ENCODE measurements around the gene LSR.
"Not testable (repeated sequence)": the region's sequence is repeated elsewhere in the genome, so short reads cannot be mapped to it uniquely, and the experiment has no call there.

Gene LSR

DNA sequence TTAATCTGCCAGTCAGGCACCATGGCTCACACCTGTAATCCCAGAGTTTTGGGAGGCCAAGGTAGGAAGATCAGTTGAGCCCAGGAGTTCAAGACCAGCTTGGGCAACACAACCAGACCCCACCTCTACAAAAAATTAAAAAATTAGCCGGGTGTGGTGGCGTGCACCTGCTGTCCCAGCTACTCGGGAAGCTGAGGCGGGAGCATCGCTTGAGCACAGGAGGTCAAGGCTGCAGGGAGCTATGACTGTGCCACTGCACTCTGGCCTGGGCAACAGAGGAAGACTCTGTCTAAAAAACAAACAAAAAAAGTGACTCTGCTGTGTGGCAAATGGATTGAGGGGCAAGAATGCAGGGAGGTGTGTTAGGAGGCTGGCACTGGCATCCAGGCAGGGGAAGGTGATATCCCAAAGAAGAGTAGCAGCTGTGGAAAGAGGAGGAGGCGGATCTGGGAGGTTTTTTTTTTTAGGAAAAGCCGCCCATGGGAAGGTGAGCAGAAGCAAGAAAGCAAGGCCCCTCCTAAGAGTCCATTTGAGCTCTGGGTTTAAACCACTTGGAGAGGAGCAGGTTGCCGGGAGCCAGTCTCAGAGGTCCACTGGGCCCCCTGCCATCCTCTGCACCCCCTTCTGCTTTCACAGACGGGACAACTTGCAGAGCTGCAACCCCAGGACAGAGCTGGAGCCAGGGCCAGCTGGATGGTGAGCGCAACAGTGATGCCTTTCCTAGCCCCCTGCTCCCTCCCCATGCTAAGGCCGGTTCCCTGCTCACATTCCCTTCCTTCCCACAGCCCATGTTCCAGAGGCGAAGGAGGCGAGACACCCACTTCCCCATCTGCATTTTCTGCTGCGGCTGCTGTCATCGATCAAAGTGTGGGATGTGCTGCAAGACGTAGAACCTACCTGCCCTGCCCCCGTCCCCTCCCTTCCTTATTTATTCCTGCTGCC is 35.6 kb downstream of the LSR start:
- no peak for DNase-seq (ENCODE audit: extremely low read depth in 1 of 2, low read depth in 1 of 2)

DNA sequence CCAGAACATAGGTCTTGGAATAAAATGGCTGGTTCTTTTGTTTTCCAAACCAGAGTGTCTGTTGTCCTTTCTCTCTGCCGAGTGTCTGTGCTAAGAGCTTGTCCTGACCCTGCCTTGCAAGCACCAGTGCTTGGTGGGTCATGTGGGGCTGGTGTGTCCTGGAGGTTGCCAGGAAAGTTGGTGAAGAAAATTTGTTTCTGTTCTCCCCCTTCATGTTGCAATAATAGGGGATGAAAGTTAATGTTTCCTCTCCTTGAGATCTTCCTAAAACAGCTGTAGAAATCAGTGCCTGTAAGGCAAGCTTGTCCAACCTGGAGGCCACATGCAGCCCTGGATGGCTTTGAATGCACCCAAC is 36.3 kb downstream of the LSR start:
- DNase-seq (ENCODE audit: extremely low read depth in 1 of 2, low read depth in 1 of 2) = no peak

DNA sequence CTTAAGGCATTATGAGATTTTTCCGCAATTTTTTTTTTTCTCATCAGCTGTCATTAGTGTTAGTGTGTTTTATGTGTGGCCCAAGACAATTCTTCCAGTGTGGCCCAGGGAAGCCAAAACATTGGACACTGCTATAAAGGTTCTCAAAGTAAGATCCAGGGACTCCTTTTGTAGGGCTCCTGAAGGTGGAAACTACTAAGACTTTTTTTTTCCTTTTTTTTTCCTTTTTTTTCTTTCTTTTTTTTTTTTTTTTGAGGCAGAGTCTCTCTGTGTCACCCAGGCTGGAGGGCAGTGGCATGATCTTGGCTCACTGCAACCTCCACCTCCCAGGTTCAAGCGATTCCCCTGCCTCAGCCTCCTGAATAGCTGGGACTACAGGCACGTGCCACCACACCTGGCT is 36.7 kb downstream of the LSR start:
- not testable (repeated sequence) for DNase-seq (ENCODE audit: extremely low read depth in 1 of 2, low read depth in 1 of 2)

DNA sequence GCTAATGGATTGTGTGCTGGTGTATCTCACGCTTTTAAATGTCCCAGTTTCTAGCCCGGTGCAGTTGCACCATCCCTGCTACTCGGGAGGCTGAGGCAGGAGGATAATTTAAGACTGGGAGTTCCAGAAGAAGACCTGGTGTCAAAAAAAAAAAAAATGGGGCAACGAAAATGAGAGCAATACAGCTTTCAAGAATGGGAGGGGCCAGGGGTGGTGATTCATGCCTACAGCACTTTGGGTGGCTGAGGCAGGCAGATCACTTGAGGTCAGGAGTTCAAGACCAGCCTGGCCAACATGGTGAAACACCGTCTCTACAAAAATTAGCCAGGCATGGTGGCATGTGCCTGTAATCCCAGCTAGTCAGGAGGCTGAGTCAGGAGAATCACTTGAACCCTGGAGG is 37.3 kb downstream of the LSR start:
- not testable (repeated sequence) for DNase-seq (ENCODE audit: extremely low read depth in 1 of 2, low read depth in 1 of 2)

DNA sequence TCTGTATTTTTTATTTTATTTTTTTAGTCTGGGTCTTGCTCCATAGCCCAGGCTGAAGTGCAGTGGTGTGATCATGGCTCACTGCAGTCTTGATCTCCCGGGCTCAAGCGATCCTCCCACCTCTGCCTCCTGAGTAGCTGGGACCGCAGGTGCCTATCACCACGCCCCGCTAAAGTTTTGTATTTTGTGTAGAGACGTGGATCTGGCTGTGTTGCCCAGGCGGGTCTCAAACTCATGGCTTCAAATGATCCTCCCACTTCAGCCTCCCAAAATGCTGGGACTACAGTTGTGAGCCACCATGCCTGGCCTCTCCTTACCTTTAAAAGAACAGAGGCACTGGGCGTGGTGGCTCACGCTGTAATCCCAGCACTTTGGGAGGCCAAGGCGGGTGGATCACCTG is 38.9 kb downstream of the LSR start:
- no peak for DNase-seq (ENCODE audit: extremely low read depth in 1 of 2, low read depth in 1 of 2)

DNA sequence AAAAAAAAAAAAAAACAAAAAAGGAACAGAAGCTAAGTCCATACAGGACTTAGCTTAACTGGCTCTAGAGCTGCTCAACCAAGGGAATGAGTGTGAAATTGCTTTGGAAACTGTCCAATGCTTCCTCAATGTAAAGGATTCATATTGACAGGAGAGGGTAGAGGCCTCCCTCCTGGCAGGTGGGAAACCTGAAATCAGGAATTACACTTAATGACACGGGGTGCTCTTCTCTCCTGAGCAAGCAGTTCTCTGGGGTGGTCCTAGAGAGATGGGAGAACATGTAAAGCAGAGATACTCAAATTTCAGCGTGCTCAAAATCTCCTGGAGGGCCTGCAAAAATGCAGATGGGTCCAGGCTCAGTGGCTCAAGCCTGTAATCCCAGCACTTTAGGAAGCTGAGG is 39.5 kb downstream of the LSR start:
- no peak for DNase-seq (ENCODE audit: extremely low read depth in 1 of 2, low read depth in 1 of 2)

DNA sequence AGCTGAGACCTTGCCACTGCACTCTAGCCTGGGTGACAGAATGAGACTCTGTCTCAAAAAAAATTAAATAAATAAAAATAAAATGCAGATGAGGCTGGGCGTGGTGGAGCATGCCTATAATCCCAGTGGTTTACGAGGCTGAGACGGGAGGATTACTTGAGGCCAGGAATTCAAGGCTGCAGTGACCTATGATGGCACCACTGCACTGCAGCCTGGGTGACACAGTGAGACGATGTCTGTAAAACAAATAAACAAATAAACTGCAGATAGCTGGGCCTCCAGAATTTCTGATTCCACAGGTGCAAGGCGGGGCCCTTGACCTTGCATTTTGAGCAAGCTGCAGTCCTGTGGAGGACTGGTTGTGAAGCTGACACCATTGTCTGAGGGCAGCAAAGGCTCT is 40.1 kb downstream of the LSR start:
- no peak for DNase-seq (ENCODE audit: extremely low read depth in 1 of 2, low read depth in 1 of 2)

DNA sequence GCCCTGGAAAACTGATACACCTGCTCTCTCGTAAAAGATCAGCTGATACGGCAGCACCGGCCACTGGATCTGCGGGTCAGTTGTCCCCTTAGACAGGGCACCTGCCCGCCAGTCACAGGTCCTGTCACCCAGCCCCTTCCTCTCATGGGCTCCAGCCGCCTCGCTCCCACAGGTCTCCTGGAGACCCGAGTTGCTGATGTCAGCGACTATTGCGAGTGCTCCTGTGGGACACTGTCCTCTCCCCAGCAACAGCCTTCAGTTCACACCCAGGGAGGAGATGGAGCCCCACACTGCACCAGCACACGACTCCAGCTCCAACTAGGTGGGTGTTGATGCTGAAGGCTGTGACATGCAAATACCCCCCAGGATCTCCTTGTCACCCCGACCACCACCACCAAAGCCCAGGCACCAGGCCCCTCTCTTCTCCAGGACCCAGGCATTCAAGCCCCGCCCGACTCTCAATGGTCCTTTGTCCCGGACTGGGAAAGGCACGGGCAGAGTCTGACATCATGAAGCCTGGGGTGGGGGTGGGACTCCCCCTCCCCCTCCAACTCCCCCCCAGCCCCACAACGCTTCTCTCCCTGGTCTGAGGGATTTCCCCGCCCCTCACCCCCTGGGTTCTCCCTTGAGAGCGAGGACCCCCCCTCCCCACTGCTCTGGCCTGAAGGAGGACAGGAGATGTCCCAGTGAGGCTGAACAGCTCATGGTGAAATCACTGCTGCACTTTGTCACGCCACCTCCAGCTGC is 41.8 kb downstream of the LSR start:
- DNase-seq (ENCODE audit: extremely low read depth in 1 of 2, low read depth in 1 of 2) = no peak

DNA sequence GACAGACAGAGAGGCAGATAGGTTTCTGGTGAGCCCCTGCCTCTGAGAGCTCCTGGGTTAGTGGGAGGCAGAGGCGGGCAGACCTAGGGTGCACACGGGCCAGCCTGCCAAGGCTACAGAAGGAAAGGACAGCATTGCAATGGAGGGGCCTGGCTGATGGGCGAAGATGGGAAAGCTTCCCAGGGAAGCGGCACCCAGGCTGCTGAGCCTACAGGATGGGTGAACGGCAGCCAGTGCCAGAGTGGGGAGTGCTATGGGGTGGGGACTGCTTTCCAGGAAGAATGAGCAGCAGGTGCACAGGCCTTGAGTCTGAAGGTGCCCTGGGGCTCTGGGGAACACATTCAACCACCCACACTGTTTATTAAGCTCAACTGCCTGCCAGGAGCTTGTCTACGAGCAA is 42.5 kb downstream of the LSR start:
- DNase-seq (ENCODE audit: extremely low read depth in 1 of 2, low read depth in 1 of 2) = no peak

DNA sequence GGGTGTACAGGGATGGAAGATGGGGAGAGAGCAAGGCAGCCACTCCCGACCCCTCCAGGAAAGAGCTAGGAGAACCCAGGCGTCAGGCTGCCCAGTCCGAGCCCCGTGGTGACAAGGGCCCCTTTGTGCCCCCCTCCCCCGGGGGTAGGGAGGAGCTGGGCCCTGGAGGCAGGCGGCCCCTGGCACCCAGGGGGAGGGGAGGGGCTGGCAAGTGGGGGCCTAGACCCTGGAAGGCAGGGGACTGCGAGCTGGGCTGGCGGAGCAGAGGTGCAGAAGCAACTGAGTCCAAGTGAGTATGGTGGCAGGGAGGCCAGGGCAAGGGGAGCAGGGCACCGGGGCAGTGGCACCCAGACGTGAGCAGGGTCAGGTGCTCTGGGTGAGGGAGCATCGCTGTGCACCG is 43.1 kb downstream of the LSR start, which contains the start of gene MAG:
Gene MAG (plus strand): TSS at position 246 of the 400 bp plus-strand sequence. CDS start 3,248 bp downstream, outside the sequence.
- no peak for DNase-seq (ENCODE audit: extremely low read depth in 1 of 2, low read depth in 1 of 2)

DNA sequence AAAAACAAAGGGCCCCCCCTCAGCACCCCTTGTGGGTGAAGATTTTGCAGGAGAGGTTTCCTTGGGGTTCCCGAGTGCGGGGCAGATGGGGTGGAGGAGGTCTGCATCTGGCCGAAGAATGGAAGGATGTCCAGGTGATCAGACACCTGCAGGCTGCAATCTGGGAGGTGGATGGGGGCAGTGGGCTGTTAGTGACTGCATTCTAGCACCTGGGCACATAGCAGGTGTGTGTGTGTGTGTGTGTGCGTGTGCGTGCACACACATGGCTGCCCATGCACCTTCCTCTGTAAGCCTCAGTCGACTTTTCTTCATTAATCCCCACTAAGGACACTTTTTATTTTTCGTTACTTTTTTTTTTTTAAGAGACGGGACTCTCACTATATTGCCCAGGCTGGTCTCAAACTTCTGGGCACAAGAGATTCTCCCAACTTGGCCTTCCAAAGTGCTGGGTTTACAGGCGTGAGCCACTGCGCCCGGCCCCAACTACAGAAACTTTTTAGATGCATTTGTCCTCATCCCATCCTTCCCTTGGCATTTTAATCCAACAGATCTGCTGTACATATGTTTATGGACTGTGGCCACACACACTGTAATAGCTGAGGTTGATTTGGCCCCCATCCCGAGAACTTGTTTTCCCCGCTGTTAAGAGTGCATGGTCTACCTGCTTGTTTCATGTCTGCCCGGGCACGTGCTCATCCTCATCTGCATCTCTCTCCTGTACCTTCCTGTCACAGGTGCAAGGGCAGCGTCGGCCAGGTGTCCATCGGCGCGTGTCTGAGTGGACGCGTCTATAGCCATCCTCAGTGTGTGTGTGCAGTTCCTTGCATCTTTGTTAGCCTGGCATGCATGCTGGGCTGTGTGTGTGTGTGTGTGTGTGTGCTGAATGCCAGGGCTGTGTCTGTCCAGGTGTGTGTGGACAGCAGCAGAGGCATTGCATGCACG is 43.9 kb downstream of the LSR start:
- DNase-seq (ENCODE audit: extremely low read depth in 1 of 2, low read depth in 1 of 2) = no peak

DNA sequence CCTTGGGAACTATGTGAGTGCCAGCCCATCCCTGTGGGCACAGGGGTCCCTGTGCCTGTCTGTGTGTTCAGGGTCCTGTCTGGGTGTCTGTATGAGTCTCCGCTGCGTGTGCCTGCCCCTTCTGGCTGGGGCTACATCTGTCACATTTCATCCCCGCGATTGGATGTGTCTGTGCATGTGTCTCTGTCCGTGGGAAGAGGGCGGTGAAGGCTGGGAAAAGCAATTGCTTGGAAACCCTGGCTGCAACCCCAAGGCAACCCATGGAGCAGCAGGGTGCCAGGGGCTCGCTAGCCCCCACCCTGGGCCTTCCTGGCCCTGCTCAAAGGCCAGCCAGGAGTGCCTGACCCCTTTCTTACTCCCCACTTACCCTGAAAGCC is 44.5 kb downstream of the LSR start:
- no peak for DNase-seq (ENCODE audit: extremely low read depth in 1 of 2, low read depth in 1 of 2)

DNA sequence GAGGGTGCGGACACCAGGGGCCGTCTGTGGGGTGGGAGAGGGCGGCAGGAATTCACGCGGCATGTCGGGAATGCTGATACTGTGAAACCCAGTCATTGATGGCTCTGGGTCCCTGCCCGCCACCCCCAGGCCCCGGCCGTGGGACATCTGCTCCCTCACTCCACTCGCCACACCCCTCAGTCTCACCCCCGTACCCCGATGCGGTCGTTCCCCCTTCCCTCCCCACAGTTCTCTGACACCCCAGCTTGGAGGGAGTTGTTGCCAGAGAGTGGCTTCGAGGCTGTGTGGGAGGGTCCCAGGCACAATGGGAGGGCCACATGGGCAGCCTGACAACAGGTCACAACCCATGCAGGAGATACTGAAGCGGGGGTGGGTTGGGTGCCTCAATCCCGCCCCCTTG is 45.0 kb downstream of the LSR start:
- DNase-seq (ENCODE audit: extremely low read depth in 1 of 2, low read depth in 1 of 2) = no peak

DNA sequence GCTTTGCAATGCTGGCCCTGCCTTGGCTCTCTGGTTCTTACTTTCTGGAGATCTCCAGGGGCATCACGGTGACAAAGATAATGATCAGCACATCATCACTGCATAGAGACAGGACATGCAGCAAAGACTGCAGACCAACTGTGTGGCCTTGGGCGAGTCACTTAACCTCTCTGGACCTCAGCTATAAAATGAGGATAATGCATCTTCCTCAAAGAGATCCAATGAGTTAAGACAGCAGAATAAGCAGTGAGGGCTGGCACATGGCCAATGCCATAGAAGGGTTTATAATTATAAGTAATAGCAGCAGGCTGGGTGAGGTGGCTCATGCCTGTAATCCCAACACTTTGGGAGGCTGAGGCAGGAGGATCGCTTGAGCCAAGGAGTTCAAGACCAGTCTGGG is 45.5 kb downstream of the LSR start:
- DNase-seq (ENCODE audit: extremely low read depth in 1 of 2, low read depth in 1 of 2) = no peak

DNA sequence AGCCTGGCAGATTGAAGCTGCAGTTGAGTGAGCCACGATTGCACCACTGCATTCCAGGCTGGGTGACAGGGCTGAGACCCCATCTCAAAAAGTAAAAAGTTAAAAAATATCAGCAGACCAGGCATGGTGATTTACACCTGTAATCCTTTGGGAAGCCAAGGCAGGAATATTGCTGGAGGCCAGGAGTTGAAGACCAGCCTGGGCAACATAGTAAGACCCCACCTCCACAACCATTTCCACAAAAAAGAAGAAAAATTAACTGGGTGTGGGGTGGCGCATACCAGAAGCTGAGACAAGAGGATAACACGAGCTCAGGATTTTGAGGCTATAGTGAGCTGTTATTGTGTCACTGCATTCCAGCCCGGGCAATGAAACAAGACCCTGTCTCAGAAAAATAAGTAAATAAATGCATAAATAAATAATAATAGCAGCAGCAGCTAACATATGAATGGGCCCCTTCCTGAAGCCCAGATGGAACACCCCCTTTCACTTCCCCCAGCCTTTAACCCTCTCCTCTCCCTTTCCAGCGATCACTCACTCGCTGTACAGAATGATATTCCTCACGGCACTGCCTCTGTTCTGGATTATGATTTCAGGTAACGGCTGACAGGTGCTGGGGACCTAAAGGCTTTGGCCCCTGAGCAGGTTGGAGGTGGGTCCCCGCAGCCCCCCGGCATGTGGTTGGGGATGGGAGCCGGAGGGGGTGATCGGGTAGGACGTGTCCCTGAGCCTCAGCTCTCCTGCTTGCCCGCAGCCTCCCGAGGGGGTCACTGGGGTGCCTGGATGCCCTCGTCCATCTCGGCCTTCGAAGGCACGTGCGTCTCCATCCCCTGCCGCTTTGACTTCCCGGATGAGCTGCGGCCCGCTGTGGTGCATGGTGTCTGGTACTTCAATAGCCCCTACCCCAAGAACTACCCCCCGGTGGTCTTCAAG is 46.3 kb downstream of the LSR start:
- no peak for DNase-seq (ENCODE audit: extremely low read depth in 1 of 2, low read depth in 1 of 2)

DNA sequence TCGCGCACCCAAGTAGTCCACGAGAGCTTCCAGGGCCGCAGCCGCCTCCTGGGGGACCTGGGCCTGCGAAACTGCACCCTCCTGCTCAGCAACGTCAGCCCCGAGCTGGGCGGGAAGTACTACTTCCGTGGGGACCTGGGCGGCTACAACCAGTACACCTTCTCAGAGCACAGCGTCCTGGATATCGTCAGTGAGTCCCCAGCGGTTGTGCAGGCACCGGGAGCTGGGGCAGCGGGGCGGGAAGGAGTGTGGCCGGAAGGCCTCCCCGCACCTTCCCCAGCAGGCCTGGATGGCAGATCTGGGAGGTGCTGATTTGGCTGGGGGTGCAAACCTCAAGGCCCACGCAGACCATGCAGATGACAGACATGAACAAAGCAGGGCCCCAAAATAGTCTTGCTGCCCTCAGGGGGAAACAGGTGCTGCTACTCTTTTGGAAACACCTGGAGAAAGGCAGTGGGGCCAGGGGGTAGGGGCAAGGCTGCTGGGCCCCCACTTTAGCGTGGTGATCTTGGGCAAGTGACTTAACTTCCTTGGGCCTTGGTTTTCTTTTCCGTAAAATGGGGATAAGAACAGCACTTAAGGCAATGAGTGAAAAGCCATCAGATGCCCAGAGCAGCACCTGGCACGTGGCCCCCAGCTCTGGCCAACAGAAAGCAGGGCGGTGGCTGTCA is 47.1 kb downstream of the LSR start:
- DNase-seq (ENCODE audit: extremely low read depth in 1 of 2, low read depth in 1 of 2) = no peak

DNA sequence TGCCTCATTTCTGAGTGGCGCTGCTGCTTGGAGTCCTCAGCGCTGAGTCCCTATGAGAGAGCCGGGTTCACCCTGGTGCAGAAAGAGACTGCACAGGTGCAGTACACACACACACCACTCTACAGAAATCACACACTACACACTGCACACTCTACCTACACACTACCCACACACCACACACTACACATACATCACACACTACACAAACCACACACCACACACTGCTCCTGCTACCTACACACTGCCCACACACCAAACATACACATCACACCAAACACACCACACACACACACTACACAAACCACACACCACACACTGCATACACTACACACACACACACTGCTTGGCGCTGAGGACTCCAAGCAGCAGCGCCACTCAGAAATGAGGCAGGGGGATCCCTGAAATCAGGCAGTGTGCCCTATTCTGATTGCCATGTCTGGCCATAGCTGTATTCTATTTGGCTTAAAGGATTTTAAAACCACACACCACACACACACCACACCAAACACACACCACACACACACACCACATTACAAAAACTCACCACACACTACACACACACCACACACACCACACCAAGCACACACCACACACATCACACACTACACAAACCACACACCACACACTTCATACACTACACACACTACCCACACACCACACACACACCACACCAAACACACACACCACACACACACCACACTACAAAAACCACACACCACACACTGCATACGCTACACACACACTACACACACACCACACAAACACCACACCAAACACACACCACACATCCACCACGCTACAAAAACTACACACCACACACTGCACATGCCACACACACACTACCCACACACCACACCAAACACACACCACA is 48.1 kb downstream of the LSR start:
- no peak for DNase-seq (ENCODE audit: extremely low read depth in 1 of 2, low read depth in 1 of 2)

DNA sequence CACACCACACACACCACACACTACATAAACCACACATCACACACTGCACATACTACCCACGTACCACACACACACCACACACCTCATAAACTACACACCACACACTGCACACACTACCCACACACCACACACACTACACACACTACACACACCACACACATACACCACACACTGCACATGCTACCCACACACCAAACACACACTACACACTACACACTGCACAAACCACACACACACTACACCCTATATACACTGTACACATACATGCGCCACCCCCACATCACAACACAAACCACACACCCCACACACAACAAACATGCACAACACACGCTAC is 48.7 kb downstream of the LSR start:
- no peak for DNase-seq (ENCODE audit: extremely low read depth in 1 of 2, low read depth in 1 of 2)

DNA sequence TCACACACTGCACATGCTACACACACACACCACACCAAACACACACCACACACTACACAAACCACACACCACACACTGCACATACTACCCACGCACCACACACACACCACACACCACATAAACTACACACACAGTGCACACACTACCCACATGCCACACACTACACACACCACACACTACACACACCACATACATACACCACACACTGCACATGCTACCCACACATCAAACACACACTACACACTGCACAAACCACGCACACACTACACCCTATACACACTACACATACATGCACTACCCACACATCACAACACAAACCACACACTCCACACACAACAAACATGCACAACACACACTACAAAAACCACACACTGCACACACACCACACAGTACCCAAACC is 49.1 kb downstream of the LSR start:
- no peak for DNase-seq (ENCODE audit: extremely low read depth in 1 of 2, low read depth in 1 of 2)

Data from stimulated activated CD8-positive, alpha-beta memory T cell treated with anti-CD3 and anti-CD28 coated beads, Interleukin-7, amount 100 ng/mL, for 48 hours (primary cell).